Duodenal mucosa (tissue), 2 donors: ENCODE data around the gene CARD6.
A peak's percentile ranks its signal among the peaks of the same experiment; 100 is the strongest.
"Not testable (repeated sequence)": the region's sequence is repeated elsewhere in the genome, so short reads cannot be mapped to it uniquely, and the experiment has no call there.

Experiments used
- H3K27ac ChIP-seq: one replicate; pipeline ENCODE4 v1.7.0; 2013; ENCODE audit warnings: low read depth, low read length
- H3K27me3 ChIP-seq, 2 donors: one replicate each; pipeline ENCODE4 v1.7.0; 2013; ENCODE audit warnings: low read length in 2 of 2, control low read depth in 1 of 2; ENCODE audit not compliant: insufficient read depth in 2 of 2, control insufficient read depth in 1 of 2
- H3K36me3 ChIP-seq, 2 donors: one replicate each; pipeline ENCODE4 v1.7.0; 2013; ENCODE audit warnings: low read length in 2 of 2, control low read depth in 1 of 2; ENCODE audit not compliant: insufficient read depth in 2 of 2, control insufficient read depth in 1 of 2
- H3K4me1 ChIP-seq, 2 donors: one replicate each; pipeline ENCODE4 v1.7.0; 2013; ENCODE audit warnings: low read length in 2 of 2, control low read depth in 1 of 2; ENCODE audit not compliant: insufficient read depth in 2 of 2, control insufficient read depth in 1 of 2
- H3K4me3 ChIP-seq, 2 donors: one replicate each; pipeline ENCODE4 v1.7.0; 2013; ENCODE audit warnings: low read length in 2 of 2, low read depth in 1 of 2
- H3K9ac ChIP-seq, 2 donors: one replicate each; pipeline ENCODE4 v1.7.0; 2013; ENCODE audit warnings: low read length in 2 of 2, low read depth in 1 of 2
- H3K9me3 ChIP-seq, 2 donors: one replicate each; pipeline ENCODE4 v1.7.0; 2013; ENCODE audit warnings: low read length in 2 of 2, control low read depth in 1 of 2; ENCODE audit not compliant: control insufficient read depth in 1 of 2

Gene CARD6

GRCh38 chr5:40841068-40841805 is at the start of gene CARD6:
Gene CARD6, plus strand, starts transcription at chr5:40841367. Its CDS starts 16 bp downstream, at chr5:40841383.
- Histone ChIP-seq H3K4me1 (peaks cover 0 to 28% of the 10 kb centered on the region in 2 donors), H3K9me3 (no peaks in the 10 kb centered on the region), H3K27ac (peak within 1 kb of the TSS; percentile 42), H3K9ac (peak within 1 kb of the TSS; percentile 65 to 85), H3K4me3 (peak within 1 kb of the TSS; percentile 74 to 83), H3K36me3 (no peaks in the 10 kb centered on the region), H3K27me3 (no peaks in the 10 kb centered on the region)

GRCh38 chr5:40791715-40792139 is 49.4 kb upstream of the CARD6 start:
- Histone ChIP-seq H3K4me3 (peak overlapping the region in 1 of 2 donors; percentile 27), H3K27ac (no peak overlapping the region), H3K9me3 (peaks cover 0 to 3% of the 10 kb centered on the region in 2 donors), H3K4me1 (peaks cover 18 to 40% of the 10 kb centered on the region in 2 donors), H3K9ac (no peak overlapping the region), H3K36me3 (no peaks in the 10 kb centered on the region), H3K27me3 (no peaks in the 10 kb centered on the region)

- not testable (repeated sequence) for H3K9ac ChIP-seq, H3K4me3 ChIP-seq, H3K27ac ChIP-seq, H3K36me3 ChIP-seq, H3K27me3 ChIP-seq, H3K9me3 ChIP-seq
- H3K4me1 ChIP-seq, result peaks cover 24 to 37% of the 10 kb centered on the region in 2 donors
These were observed 48.5 kb upstream of the CARD6 start for GRCh38 chr5:40792691-40793090.

GRCh38 chr5:40794340-40794739 is 46.8 kb upstream of the CARD6 start:
- H3K36me3 ChIP-seq, H3K27me3 ChIP-seq, H3K4me3 ChIP-seq, H3K27ac ChIP-seq, H3K9ac ChIP-seq, H3K9me3 ChIP-seq: not testable (repeated sequence)
- H3K4me1 ChIP-seq, result peaks cover 20 to 35% of the 10 kb centered on the region in 2 donors

- H3K36me3 ChIP-seq, H3K9me3 ChIP-seq, H3K9ac ChIP-seq, H3K27me3 ChIP-seq, H3K27ac ChIP-seq, H3K4me3 ChIP-seq: not testable (repeated sequence)
- H3K4me1 ChIP-seq, result peaks cover 19 to 34% of the 10 kb centered on the region in 2 donors
These were observed 46.3 kb upstream of the CARD6 start for GRCh38 chr5:40794877-40795276.

GRCh38 chr5:40796487-40796889 is 44.7 kb upstream of the CARD6 start:
- H3K27ac ChIP-seq, result no peak overlapping the region
- peak overlapping the region; percentile 73 to 96 for H3K4me3 ChIP-seq
- H3K9ac ChIP-seq, result peak overlapping the region; percentile 55 to 80

GRCh38 chr5:40797273-40798011 is 43.7 kb upstream of the CARD6 start:
- Histone ChIP-seq H3K27me3 (no peaks in the 10 kb centered on the region), H3K4me1 (peaks cover 14 to 16% of the 10 kb centered on the region in 2 donors), H3K27ac (peak overlapping the region; percentile 88), H3K9me3 (no peaks in the 10 kb centered on the region), H3K9ac (peak overlapping the region; percentile 55 to 94), H3K36me3 (no peaks in the 10 kb centered on the region), H3K4me3 (peak overlapping the region; percentile 73 to 96)

More at GRCh38 chr5:40796487-40796889, 44.7 kb upstream of the CARD6 start:
- no peaks in the 10 kb centered on the region for H3K9me3 ChIP-seq
- H3K27me3 ChIP-seq, result no peaks in the 10 kb centered on the region
- H3K36me3 ChIP-seq, result no peaks in the 10 kb centered on the region
- peaks cover 16 to 23% of the 10 kb centered on the region in 2 donors for H3K4me1 ChIP-seq

- Histone ChIP-seq H3K36me3 (no peaks in the 10 kb centered on the region), H3K4me1 (peaks cover 11 to 16% of the 10 kb centered on the region in 2 donors), H3K9ac (peak within 1 kb of the TSS; percentile 55 to 94), H3K9me3 (no peaks in the 10 kb centered on the region), H3K4me3 (peak within 1 kb of the TSS; percentile 89 to 96), H3K27me3 (no peaks in the 10 kb centered on the region), H3K27ac (peak within 1 kb of the TSS; percentile 88)
These were observed 43.0 kb upstream of the CARD6 start, which contains the start of gene PRKAA1 for GRCh38 chr5:40798012-40798800. Gene PRKAA1, minus strand, starts transcription at chr5:40798374. Its CDS starts 185 bp downstream, at chr5:40798189.

GRCh38 chr5:40798801-40799210 is 42.4 kb upstream of the CARD6 start:
- Histone ChIP-seq H3K4me1 (peaks cover 10 to 16% of the 10 kb centered on the region in 2 donors), H3K4me3 (peak overlapping the region; percentile 89 to 96), H3K9me3 (no peaks in the 10 kb centered on the region), H3K9ac (peak overlapping the region; percentile 52 to 86), H3K36me3 (no peaks in the 10 kb centered on the region), H3K27ac (no peak overlapping the region), H3K27me3 (no peaks in the 10 kb centered on the region)
